Suprapubic skin (tissue), 4 donors: ENCODE data around the gene IGLL5.
"Not testable (repeated sequence)": the region's sequence is repeated elsewhere in the genome, so short reads cannot be mapped to it uniquely, and the experiment has no call there.

Experiments used
- EP300 ChIP-seq: sonication (generic); formaldehyde crosslinking; IDR thresholded peaks from one replicate; pipeline ENCODE4 v1.6.1; 2017; ENCODE audit warnings: antibody characterized with exemption
- POLR2A ChIP-seq, 2 donors: fragments of 450-650 bp; IDR thresholded peaks; one replicate each; pipeline ENCODE4 v1.6.1; 2017; ENCODE audit warnings: antibody characterized with exemption in 2 of 2, mild to moderate bottlenecking in 2 of 2, moderate library complexity in 2 of 2
- POLR2AphosphoS5 ChIP-seq, 3 donors: sonication (generic); formaldehyde crosslinking; IDR thresholded peaks; one replicate each; pipeline ENCODE4 v1.6.1; 2017; ENCODE audit warnings: antibody characterized with exemption in 3 of 3
- TF ChIP-seq, protein P1 (sequence below), 2 donors: fragments of 200-600 bp in 1 of 2; fragments of 450-650 bp in 1 of 2; sonication (generic) in 1 of 2; IDR thresholded peaks; one replicate each; pipeline ENCODE4 v1.5.1; 2016 to 2019; ENCODE audit warnings: antibody characterized with exemption in 2 of 2, mild to moderate bottlenecking in 1 of 2, moderate library complexity in 1 of 2

DNA sequence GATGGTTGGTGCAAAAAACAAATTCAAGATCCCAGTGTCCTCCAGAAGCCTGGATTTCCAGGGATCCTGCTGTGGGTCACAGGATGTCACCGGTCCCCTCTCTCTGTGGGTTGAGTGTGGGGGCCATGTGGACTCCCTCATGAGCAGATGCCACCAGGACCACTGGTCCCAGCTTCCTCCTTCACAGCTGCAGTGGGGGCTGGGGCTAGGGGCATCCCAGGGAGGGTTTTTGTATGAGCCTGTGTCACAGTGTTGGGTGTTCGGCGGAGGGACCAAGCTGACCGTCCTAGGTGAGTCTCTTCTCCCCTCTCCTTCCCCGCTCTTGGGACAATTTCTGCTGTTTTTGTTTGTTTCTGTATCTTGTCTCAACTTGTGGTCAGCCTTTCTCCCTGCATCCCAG lies 17.1 kb downstream of the IGLL5 start:
- TF ChIP-seq, protein P1, sequence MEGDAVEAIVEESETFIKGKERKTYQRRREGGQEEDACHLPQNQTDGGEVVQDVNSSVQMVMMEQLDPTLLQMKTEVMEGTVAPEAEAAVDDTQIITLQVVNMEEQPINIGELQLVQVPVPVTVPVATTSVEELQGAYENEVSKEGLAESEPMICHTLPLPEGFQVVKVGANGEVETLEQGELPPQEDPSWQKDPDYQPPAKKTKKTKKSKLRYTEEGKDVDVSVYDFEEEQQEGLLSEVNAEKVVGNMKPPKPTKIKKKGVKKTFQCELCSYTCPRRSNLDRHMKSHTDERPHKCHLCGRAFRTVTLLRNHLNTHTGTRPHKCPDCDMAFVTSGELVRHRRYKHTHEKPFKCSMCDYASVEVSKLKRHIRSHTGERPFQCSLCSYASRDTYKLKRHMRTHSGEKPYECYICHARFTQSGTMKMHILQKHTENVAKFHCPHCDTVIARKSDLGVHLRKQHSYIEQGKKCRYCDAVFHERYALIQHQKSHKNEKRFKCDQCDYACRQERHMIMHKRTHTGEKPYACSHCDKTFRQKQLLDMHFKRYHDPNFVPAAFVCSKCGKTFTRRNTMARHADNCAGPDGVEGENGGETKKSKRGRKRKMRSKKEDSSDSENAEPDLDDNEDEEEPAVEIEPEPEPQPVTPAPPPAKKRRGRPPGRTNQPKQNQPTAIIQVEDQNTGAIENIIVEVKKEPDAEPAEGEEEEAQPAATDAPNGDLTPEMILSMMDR (IDR thresholded peaks at IDR 0.05) = not testable (repeated sequence)
- TF ChIP-seq POLR2A (IDR thresholded peaks at IDR 0.05); POLR2AphosphoS5 (IDR thresholded peaks at IDR 0.05); EP300: not testable (repeated sequence)
